ENCODE data around the gene LONRF2. TPM values are rescaled to one million over a fixed set of nuclear protein-coding genes. Genes with fewer than 3 reads are reported as not detected.

The LONRF2 gene
- total RNA-seq, 1 experiment from 2014 or later: 3.5 TPM

DNA sequence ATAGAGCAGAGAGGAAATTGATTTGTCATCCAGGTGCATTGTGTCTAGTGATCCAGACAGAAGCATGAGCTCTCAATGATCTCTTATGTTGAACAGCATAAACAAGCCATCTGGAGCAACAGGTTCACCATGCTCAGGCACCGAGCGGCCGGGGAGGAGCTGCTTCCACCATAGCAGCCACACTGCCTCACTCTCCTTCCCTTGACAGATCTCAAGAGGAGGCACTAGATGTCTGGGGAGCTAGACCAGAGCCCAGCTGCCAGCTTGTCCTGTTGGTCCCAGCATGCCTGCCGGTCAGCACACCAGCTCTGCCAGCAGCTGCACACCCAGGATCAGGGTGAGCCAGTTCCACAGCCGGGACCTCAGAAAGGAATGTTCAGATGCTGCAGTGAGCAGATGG lies 17.5 kb upstream of the LONRF2 start:
- no peaks in the 10 kb centered on the region for H3K4me1 ChIP-seq (ENCODE audit: insufficient read depth, low read length, poor library complexity, severe bottlenecking)
- POLR2A ChIA-PET (ENCODE audit: low non-redundant PET): no interaction called here
- CTCF ChIA-PET: no interaction called here
- no peak for TF ChIP-seq EZH2 (IDR thresholded peaks at IDR 0.05; ENCODE audit: borderline replicate concordance, low read depth, low read length, poor library complexity, severe bottlenecking)
- TF ChIP-seq, protein P1, sequence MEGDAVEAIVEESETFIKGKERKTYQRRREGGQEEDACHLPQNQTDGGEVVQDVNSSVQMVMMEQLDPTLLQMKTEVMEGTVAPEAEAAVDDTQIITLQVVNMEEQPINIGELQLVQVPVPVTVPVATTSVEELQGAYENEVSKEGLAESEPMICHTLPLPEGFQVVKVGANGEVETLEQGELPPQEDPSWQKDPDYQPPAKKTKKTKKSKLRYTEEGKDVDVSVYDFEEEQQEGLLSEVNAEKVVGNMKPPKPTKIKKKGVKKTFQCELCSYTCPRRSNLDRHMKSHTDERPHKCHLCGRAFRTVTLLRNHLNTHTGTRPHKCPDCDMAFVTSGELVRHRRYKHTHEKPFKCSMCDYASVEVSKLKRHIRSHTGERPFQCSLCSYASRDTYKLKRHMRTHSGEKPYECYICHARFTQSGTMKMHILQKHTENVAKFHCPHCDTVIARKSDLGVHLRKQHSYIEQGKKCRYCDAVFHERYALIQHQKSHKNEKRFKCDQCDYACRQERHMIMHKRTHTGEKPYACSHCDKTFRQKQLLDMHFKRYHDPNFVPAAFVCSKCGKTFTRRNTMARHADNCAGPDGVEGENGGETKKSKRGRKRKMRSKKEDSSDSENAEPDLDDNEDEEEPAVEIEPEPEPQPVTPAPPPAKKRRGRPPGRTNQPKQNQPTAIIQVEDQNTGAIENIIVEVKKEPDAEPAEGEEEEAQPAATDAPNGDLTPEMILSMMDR (conservative IDR thresholded peaks at IDR 0.05; ENCODE audit: low read depth, low read length): no peak
- H3K36me3 ChIP-seq (ENCODE audit: insufficient read depth, low read length, poor library complexity, severe bottlenecking): no peaks in the 10 kb centered on the region
- intact Hi-C loops (cut with micrococcal nuclease; ENCODE audit: unreplicated experiment): no loop called here
- no peak overlapping the region for H3K27ac ChIP-seq (ENCODE audit: low read depth, low read length, poor library complexity, severe bottlenecking)
- peaks cover 9% of the 10 kb centered on the region for H3K27me3 ChIP-seq (replicated peaks; ENCODE audit: insufficient read depth, low read depth, low read length, poor library complexity)
- H3K9me3 ChIP-seq (ENCODE audit: low read depth, low read length, poor library complexity, severe bottlenecking): no peaks in the 10 kb centered on the region
- H3K4me3 ChIP-seq (ENCODE audit: low read depth, low read length, poor library complexity, severe bottlenecking): no peak overlapping the region
- DNase-seq (ENCODE audit: low spot score): no peak
- no TSS peak for BruUV-seq (replicated peaks)

- Histone ChIP-seq H3K36me3 (ENCODE audit: insufficient read depth, low read length, poor library complexity, severe bottlenecking) (no peaks in the 10 kb centered on the region), H3K27me3 (replicated peaks; ENCODE audit: insufficient read depth, low read depth, low read length, poor library complexity) (peaks cover 12% of the 10 kb centered on the region), H3K27ac (ENCODE audit: low read depth, low read length, poor library complexity, severe bottlenecking) (no peak overlapping the region), H3K9me3 (ENCODE audit: low read depth, low read length, poor library complexity, severe bottlenecking) (no peaks in the 10 kb centered on the region), H3K4me3 (ENCODE audit: low read depth, low read length, poor library complexity, severe bottlenecking) (no peak overlapping the region), H3K4me1 (ENCODE audit: insufficient read depth, low read length, poor library complexity, severe bottlenecking) (no peaks in the 10 kb centered on the region)
- TF ChIP-seq EZH2 (IDR thresholded peaks at IDR 0.05; ENCODE audit: borderline replicate concordance, low read depth, low read length, poor library complexity, severe bottlenecking): no peak
- TF ChIP-seq, protein P1 (conservative IDR thresholded peaks at IDR 0.05; ENCODE audit: low read depth, low read length): no peak
- no peak for DNase-seq (ENCODE audit: low spot score)
- CTCF ChIA-PET: no interaction called here
- POLR2A ChIA-PET (ENCODE audit: low non-redundant PET): no interaction called here
- BruUV-seq (replicated peaks): no TSS peak
- intact Hi-C loops (cut with micrococcal nuclease; ENCODE audit: unreplicated experiment): no loop called here
Observed at GRCh38 chr2:100334929-100335328, 12.6 kb upstream of the LONRF2 start.

DNA sequence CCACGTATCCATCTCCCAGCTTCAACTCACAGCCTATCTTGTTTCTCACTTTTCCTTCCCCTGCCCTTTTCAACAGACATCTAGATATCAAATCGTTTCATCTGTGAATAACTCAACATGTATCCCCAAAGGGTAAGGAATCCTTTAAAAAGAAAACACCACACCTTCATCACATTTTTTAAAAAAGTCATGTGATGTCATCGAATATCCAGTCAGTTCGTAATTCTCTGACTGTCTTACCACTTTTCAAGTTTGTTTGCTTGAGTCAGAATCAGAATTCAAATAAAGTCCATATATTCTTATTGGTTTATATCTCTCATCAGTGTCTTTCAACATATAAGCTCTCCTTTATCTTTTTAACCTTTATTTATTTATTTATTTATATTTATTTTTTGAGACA lies 5.4 kb upstream of the LONRF2 start:
- intact Hi-C loops (cut with micrococcal nuclease; ENCODE audit: unreplicated experiment): loop anchor here (10.0 kb wide), 1 partner anchor 63 kb away; no protein-coding TSS in a partner anchor
- H3K4me3 ChIP-seq (ENCODE audit: low read depth, low read length, poor library complexity, severe bottlenecking): no peak overlapping the region
- H3K36me3 ChIP-seq (ENCODE audit: insufficient read depth, low read length, poor library complexity, severe bottlenecking): no peaks in the 10 kb centered on the region
- H3K27me3 ChIP-seq (replicated peaks; ENCODE audit: insufficient read depth, low read depth, low read length, poor library complexity): peaks cover 57% of the 10 kb centered on the region
- H3K4me1 ChIP-seq (ENCODE audit: insufficient read depth, low read length, poor library complexity, severe bottlenecking): no peaks in the 10 kb centered on the region
- BruUV-seq (replicated peaks): no TSS peak
- no peaks in the 10 kb centered on the region for H3K9me3 ChIP-seq (ENCODE audit: low read depth, low read length, poor library complexity, severe bottlenecking)
- H3K27ac ChIP-seq (ENCODE audit: low read depth, low read length, poor library complexity, severe bottlenecking): no peak overlapping the region
- POLR2A ChIA-PET (ENCODE audit: low non-redundant PET): no interaction called here
- TF ChIP-seq, protein P1 (conservative IDR thresholded peaks at IDR 0.05; ENCODE audit: low read depth, low read length): no peak
- TF ChIP-seq EZH2 (IDR thresholded peaks at IDR 0.05; ENCODE audit: borderline replicate concordance, low read depth, low read length, poor library complexity, severe bottlenecking): no peak
- CTCF ChIA-PET: no interaction called here
- DNase-seq (ENCODE audit: low spot score): no peak
